DMS 273 (cell line): ENCODE data around the gene ELF5.

ENCODE experiments used
- DNase-seq: peaks from one replicate; lab custom pipeline; 2025; ENCODE audit not compliant: unreplicated experiment; lab: John Stamatoyannopoulos, UW

Gene ELF5

DNA sequence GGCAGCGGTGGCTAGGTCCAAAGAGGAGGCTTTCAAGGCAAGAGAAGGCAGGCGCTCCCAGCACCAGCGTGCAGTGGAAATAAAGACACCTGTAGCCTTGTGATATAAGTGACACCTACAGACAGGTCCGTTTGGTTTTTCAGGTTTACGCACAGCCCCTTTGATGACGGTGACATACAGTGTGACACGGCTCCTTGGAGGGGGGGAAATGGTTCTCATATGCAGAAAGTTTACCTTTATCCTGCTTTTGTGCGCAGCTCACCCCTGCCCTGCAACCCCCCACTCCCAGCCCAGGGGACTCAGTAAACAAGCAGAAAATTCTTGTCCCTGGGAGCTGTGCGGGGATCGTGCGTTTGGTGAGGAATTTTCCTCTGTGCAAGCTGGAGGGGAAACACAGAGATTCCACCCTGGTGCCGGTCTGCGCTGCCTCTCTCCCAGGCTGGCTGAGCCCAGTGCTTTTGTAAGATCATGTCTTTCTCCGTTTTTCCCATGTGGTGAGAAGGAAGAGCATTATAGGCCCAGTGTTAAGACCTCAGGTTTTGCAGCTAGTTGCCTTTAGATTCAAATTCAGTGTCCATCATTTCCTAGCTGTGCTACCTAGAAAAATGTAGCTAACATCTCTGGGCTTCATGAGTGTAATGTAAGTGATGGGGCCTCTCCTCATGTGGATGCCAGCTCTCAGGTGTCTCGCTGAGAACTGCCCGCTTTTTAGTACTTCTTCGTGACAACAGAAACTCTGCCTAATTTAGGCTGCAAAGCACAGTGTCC is at the start of gene ELF5:
ELF5 (minus strand) TSS at position 113 of the 768 bp plus-strand sequence. CDS start 8,045 bp downstream, outside the sequence.
- no peak for DNase-seq

DNA sequence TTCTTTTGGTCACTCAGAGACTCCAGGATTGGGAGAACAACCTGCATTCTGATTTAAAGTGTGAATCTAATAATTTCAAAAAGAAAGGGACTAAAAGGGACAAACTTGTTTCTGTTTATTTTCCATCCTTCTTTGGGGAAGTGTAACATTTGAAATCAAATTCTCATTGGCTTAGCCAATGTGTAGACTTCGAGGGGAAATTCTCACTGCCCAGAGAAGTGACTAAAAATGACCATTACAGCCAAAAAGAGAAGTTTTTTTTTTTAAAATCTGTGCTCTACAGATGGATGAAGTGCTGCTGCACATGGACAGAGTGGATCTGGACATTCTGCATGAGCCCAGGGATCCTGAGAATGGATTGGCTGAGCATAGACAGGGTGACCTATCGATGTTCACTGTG is 49.4 kb upstream of the ELF5 start:
- DNase-seq = no peak

DNA sequence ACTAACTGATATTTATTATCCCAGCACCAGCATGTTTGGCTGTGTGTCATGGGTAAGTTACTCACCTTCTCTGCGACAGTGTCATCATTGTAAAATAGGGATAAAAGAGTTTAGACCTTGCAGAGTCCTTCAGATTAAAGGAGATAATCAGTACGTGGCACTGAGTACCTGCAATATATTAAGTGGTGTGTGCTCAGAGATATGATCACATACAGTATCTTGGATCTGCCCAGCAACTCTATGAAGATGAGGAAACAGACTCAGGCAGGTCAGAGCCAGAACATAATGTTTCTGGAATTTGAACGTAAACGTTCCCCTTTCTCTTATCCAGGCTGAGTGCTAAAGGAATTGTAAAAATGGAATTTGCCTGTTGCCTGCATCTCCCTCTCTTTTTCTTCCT is 46.9 kb upstream of the ELF5 start:
- no peak for DNase-seq

DNA sequence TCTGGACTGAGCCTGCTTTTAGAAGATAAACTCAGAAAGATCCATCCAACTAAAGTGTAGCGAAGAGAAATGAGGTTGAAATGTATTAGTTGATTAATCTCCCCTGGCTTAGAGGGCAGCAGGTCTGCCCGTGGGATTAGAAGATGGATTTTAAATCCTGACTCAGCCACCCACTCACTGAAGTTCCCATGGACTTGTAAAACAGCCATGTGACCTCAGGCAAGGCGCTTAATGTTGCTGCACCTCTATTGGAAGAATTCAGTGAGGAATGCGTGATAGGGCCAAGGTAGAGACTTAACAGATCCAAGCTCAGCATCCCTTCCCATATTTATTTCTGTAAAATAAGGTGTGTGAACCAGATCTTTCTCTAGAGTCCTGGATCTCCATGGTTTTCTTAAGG is 45.1 kb upstream of the ELF5 start:
- no peak for DNase-seq

DNA sequence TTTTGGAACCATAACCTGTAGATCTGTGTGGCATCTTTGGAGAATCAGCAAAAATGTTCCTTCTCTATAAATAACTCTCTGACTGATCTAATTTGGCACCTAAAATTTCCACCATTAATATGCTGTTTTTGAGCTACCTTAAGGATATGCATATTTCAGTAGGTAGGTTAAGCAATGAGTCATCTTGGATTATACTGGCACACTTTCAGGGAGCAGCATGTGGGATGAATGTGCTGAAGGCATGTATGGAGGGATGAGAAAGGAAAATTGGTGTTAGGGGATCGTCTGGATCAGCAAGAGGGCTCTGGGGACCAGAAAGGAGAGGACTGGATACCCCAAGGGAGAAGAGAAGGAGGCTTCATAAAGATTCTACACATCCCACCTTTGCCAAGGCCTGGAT is 44.6 kb upstream of the ELF5 start:
- DNase-seq = no peak

DNA sequence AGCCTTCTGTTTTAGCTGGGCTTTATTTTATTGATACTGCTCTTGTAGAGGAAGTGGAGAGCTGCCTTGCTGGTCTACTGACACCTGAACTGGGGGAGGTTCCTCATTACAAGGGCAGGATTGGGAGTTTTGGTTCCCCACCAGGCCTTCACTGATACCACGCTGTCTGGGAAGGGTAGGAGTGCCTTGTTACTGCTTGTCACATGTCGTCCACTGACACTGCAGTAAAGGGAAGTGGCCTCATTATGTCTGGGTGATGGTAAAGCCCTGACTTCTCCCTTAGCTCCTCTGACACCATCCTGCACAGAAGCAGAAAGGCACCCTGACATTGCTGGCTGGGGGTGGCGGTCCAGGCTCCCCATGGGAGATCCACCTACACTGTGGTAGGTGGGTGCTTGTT is 38.7 kb upstream of the ELF5 start:
- DNase-seq = no peak

DNA sequence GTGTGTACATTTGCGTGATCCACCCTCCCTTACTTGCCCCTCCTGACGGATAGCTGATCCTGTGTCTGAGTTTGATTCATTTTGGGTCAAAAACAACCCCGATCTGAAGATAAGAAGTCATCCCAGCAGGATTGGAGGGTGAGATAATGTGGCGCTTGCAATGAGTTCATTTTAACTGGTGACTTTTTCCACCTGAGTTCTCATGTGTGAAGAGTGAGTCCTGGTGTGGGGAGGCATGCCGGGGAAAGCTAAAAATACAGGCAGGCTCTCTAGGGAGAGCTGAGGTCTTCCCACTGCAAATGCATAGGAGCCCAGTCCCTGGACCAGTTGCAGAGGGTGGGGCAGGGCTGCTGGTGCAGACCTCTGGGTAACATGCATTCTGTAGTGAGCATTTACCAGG is 35.7 kb upstream of the ELF5 start:
- no peak for DNase-seq

DNA sequence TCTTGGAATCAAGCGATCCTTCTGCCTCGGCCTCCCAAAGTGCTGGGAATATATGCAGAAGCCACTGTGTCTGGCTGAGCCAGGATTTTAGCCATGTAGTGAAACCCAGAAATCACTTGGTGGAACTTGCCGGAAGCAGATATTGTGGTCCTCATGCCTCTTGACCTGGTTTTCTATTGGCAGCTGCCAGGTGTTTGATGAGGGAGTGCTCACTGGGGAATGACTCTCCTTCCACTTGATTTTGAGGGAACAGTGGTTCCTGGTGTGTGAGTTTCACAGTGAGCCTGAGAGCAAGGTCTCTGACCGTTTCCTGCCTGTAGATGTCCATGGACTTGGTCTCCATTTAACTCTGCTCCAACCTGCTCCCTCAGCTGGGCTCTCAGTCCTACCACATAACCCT is 34.7 kb upstream of the ELF5 start:
- DNase-seq = no peak

DNA sequence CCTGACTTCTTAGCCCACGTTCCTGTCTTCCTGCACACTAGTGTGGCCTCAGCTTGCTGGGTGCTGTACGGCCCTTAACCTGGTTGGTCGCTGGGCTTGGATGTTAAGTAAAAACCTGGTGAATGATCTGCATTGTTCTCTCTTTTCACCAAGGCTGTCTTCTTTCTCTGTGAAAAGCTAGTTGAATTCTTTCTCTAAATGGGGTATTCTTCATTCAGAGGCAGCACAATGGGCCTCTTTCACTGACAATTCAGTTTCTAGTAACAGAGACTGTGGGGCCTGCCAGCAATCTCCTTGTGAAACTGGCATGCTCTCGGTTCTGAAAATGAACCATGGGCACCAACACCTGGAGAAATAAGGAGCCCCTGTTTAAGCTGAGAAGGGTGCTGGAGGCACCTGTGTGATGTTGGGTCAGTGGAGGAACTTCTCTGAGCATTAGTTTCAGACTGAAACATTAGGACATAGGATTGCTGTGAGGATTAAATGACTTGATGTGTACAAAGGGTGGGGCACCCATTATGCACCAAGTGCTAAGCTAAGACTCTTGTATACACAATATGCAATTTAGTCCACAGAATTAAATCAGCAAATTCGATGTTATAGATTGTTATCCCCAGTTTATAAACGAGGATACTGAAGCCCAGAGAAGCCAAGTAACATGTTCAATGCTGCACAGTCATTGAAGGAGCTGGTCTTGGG is 33.1 kb upstream of the ELF5 start:
- DNase-seq = no peak

DNA sequence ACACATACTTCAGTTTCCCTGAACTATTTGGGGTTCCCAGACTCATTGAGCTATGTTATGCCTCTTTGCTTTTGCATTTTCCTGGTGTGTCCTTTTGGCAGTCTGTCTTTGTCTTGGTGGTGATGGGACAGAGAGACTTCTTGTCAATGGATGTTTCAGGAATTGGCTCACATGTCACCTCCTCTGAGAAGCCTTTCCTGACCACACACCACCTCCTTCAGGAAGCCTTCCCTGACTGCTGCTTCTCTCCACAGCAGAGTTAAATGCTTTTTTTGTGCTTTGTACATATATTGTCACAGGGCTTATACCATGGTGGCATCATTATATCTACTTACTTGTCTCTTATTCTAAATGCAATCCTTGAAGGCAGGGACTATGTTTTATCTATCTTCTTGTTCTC is 28.5 kb upstream of the ELF5 start:
- no peak for DNase-seq

DNA sequence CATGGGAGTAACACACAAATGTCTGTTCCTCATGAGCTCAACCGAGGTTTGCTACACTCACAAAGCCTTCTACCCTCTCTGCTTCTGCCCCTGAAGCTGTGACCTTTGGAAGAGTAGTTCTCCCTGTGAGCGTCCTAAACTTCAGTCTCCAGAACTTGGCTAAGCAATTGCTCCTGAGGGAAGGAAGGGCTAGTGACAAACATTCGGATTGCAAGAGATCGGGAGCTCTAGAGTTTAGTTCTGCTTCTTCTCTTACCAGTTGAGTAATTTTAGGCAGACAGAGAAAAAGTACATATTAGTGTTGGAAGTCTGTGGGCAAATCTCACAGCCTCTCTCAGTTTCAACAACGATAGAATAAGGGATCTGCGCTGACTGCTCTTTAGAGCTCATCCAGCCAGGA is 27.3 kb upstream of the ELF5 start:
- DNase-seq = no peak

DNA sequence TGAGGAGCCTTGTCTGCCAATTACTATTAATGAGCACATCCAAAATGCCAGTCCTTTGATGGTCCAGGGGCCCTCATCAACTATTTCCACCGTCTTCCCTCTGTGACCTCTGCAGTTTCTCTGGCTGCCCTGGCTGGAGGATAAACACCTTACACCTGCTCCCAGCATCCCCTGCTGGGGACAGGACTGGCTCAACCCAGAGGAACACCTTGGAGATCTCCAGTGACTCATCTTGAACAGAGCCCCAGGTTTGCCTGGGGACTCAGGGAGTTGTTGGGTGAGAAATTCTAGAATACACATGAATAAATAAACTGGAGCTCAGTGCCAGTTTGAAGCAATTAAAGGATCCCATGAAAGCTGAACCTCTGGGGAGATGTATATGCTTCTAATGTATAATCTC is 24.0 kb upstream of the ELF5 start:
- no peak for DNase-seq

DNA sequence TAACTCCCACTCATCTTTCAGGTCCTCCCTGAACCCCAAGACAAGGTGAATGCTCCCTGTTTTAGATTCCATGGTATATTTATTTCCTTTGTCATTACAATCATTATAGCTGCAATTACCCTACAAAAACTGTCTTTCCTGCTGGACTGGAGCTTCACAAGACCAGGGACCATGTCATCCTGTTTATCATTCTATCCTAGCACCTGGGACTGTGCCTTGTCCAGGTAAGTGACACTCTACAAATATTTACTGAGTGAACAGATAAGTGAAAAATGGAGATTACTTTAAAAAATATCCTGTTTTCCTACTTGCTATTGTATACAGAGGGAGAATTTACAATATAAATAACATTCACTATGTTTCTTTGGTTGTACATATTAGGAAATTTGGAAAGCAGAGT is 22.5 kb upstream of the ELF5 start:
- DNase-seq = no peak

DNA sequence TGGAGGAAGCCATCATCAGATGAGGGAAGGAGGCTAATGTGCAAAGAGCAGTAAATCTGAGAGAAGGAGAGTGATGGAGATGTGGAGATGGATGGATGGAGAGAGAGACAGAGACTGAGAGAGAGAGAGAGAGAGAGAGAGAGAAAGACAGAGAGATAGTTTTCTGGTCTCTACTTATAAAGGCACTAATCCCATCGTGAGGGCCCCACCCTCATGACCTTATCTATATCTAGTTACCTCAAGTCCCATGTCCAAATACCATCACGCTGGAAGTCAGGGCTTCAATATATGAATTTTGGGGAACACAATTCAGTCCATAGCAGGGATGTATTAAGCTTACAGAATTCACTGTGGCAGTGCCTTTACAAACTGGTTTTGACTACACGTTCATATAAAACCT is 21.2 kb upstream of the ELF5 start:
- DNase-seq = no peak

DNA sequence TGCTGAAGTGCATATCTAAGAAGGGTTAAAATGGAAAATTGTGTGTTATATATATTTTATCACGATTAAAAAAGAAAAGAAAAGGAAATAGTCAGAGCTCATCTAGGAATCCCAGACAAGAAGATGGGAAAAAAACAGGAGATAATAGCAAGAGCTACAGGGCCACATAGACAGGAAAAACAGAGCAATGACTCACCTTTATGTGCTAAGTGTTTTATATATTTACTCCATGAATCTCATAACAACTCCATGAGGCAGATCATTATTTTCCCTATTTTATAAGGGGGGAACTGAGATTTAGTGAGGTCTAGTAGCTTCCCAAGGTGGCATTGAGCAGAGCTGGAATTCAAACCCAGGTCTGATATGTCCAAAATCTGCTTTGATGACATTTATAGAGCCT is 18.1 kb upstream of the ELF5 start:
- no peak for DNase-seq

DNA sequence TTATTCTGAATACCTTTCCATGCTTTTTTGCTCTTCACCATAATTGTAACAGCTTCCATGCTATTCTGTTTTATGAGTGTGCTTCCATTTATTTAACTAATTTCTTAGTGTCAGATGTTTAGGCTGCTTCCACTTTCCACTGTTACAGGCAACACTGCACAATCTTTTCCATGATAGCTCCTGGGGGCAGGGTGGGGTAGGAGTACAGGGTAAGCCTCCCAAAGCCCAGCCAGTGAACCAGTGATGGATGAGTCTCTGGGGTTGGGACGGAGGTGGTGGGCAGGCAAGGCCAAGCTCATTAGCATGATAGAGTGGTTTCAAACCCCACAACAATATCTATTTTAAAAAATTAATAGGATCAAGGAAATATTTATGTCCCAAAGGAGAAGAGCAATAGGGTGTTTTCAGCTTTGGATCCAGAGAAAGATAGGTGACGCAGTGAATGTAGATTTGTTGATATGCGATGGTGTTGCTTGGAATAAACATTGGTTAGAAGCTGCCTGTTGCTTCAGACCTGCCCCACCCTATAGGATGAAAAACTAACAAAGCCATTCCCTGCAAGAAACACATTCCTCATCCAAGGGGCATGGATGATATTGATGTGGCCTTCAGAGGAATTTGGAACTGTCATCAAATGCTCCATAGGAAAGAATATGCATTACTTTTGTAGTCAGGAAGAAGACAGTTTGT is 17.1 kb upstream of the ELF5 start:
- DNase-seq = no peak

DNA sequence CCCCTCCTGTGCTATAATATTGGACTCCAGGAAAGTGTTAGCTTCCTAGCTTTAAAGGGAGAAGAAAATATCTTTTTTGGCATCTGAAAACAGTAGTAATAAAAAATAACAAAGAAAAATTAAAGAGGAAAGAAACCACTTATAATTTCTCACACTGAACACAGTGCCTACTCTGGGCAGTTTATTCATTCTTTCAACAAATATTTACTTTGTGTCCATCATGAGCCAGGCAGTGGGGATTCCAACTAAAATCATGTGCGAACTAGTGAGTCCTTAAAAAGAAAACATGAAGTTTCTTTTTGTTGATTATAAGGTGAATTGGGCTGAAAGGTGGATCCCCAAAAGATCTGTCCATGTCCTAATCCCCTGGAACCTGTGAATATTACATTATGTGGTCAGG is 16.0 kb upstream of the ELF5 start:
- DNase-seq = no peak

DNA sequence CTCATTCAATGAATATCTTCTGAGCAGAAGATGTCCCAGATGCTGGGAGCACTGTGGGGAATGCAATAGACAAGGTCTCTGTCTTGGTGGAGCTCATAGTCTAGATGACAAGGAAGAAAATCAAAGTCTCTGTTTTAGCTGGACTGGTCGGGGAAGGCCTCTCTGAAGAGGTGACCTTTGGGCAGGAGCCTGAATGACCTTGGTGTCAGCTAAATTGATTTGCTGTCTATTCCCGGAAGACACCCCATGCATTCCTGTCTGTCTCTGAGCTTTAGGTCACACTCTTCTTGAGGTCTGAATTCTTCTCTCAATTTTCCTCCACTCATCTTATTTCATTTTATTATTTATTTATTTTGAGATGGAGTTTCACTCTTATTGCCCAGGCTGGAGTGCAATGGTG is 14.5 kb upstream of the ELF5 start:
- no peak for DNase-seq

DNA sequence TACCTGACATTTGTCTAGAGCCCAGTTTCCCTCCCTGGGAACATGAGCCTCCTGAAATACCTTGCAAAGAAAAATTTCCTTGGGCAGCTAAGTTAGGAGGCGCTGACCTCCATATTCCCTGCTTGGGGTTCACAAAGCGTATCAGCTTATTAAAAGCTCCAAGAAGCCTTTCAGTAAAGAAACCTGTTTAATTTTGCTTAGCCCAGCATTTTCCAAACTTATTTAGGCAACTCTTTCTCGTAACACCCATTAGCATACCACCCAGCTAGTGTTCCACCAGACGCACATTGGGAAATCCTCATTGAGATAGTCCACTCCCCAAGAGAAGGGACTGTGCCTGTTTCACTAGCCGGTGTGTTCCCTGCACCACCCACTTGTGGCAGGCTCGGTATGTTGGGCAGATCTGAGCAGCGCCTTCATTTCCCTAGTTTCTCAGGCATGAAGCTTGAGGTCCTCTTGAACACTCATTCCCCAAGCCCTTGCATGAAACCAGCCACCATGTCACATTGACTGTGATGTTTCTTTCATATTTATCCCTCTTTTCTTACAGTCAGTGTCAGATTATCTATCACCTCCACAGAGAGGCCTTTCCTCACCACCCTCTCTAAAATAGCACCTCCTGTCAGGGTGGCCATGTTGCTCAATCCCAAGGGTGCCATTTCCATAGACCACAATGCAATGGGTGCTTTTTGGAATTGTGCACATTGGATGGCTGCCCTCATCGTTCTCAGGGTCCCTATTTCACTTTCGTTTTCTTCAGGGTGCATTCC is 12.5 kb upstream of the ELF5 start:
- DNase-seq = no peak

DNA sequence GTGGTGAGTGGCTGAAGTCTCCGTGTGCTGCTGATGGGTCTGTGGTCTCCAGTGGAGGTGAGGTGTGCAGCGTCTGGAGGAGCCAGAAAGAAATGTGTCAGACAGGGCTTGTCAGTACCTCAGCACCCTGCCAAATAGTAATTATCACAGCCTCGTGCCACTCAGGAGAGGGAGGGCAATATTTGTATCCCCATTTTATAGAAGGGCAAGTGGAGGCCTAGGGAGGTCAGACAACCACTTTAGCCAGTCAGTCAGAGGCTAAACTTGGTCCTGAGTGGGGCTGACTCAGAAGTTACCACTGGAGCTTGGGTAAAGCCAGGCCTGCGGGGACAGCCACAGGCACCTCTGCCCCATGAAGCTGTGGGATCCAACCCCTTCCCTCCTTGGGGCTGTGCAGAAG is 11.5 kb upstream of the ELF5 start:
- no peak for DNase-seq

DNA sequence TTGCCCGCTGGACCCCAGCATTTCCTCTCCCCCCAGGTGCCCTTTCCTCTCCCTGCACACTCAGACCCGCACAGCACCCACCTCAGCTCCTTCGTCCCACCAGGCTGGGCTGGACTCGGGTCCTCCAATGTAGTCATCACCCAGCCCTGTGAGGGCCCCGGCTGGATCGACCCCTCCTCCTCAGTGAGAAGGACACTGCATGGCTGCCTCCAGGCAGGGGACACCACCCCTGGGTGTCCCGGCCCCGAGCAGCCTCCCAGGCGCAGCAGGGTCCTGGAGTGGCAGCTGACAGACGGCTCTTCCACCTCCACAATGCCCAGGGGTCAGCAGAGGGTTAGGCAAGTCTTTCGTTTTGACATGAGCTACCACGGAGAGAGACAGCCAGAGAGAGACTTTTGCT is 11.1 kb upstream of the ELF5 start:
- no peak for DNase-seq

DNA sequence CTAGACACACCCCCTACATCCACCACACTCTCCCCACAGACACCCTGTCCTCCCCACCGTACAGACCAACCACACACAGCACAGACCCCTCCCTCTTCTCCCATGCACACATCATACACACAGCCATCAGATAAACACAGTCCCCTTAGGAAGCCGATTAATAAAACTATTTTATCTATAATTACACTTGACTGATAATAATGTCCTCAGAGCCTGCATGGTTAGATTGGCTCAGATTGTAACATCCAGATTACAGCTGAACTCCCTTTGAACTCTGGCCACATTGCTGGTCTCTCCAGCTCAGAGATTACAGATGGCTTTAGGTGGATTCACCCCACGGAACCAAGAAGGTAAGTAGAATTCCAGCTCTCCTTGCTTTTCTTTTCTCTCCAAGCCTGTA is 9.5 kb upstream of the ELF5 start:
- no peak for DNase-seq
